GM19351 (cell line): Measurements from ENCODE around the gene ERO1B.

Experiments used
- ATAC-seq: cut with Tn5 transposase; IDR thresholded peaks from one replicate; pipeline ENCODE4 v1.9.1; 2021; ENCODE audit warnings: mild to moderate bottlenecking, moderate library complexity; ENCODE audit not compliant: unreplicated experiment

Gene ERO1B

GRCh38 chr1:236253918-236254637 is 27.7 kb downstream of the ERO1B start:
- no peak for ATAC-seq

GRCh38 chr1:236253119-236253518 is 28.6 kb downstream of the ERO1B start:
- ATAC-seq, result no peak

GRCh38 chr1:236251587-236251986 is 30.2 kb downstream of the ERO1B start:
- no peak for ATAC-seq

- no peak for ATAC-seq
These were observed 34.5 kb downstream of the ERO1B start for GRCh38 chr1:236247286-236247685.

- ATAC-seq, result no peak
These were observed 39.2 kb downstream of the ERO1B start for GRCh38 chr1:236242568-236242967.

GRCh38 chr1:236240675-236241074 is 41.1 kb downstream of the ERO1B start:
- no peak for ATAC-seq

- ATAC-seq, result no peak
These were observed 42.6 kb downstream of the ERO1B start for GRCh38 chr1:236239092-236239585.

GRCh38 chr1:236235116-236235515 is 46.6 kb downstream of the ERO1B start:
- ATAC-seq, result no peak

- no peak for ATAC-seq
These were observed 53.3 kb downstream of the ERO1B start for GRCh38 chr1:236228411-236228810.

GRCh38 chr1:236222632-236223031 is 59.1 kb downstream of the ERO1B start:
- no peak for ATAC-seq

GRCh38 chr1:236220473-236220872 is 61.3 kb downstream of the ERO1B start:
- no peak for ATAC-seq

- ATAC-seq, result no peak
These were observed 67.0 kb downstream of the ERO1B start for GRCh38 chr1:236214761-236215160.

- no peak for ATAC-seq
These were observed 68.2 kb downstream of the ERO1B start for GRCh38 chr1:236213534-236213933.

GRCh38 chr1:236211815-236212214 is 69.9 kb downstream of the ERO1B start:
- no peak for ATAC-seq

- ATAC-seq, result no peak
These were observed 72.0 kb downstream of the ERO1B start for GRCh38 chr1:236209713-236210112.

GRCh38 chr1:236209185-236209584 is 72.6 kb downstream of the ERO1B start:
- no peak for ATAC-seq

GRCh38 chr1:236207569-236207968 is 74.2 kb downstream of the ERO1B start:
- no peak for ATAC-seq

- ATAC-seq, result no peak
These were observed 74.6 kb downstream of the ERO1B start for GRCh38 chr1:236207121-236207520.

- ATAC-seq, result no peak
These were observed 75.2 kb downstream of the ERO1B start for GRCh38 chr1:236206548-236206947.

GRCh38 chr1:236204656-236205055 is 77.1 kb downstream of the ERO1B start:
- ATAC-seq, result no peak

GRCh38 chr1:236204039-236204438 is 77.7 kb downstream of the ERO1B start:
- ATAC-seq, result no peak

- ATAC-seq, result no peak
These were observed 80.0 kb downstream of the ERO1B start for GRCh38 chr1:236201786-236202185.

- ATAC-seq, result no peak
These were observed 80.8 kb downstream of the ERO1B start for GRCh38 chr1:236200925-236201324.
